HG03457 (cell line): ENCODE measurements around the gene DMPK.

ENCODE experiments used
- ATAC-seq: cut with Tn5 transposase; IDR thresholded peaks from one replicate; pipeline ENCODE4 v1.9.1; 2021; ENCODE audit warnings: moderate number of reproducible peaks; ENCODE audit not compliant: unreplicated experiment

DMPK gene

DNA sequence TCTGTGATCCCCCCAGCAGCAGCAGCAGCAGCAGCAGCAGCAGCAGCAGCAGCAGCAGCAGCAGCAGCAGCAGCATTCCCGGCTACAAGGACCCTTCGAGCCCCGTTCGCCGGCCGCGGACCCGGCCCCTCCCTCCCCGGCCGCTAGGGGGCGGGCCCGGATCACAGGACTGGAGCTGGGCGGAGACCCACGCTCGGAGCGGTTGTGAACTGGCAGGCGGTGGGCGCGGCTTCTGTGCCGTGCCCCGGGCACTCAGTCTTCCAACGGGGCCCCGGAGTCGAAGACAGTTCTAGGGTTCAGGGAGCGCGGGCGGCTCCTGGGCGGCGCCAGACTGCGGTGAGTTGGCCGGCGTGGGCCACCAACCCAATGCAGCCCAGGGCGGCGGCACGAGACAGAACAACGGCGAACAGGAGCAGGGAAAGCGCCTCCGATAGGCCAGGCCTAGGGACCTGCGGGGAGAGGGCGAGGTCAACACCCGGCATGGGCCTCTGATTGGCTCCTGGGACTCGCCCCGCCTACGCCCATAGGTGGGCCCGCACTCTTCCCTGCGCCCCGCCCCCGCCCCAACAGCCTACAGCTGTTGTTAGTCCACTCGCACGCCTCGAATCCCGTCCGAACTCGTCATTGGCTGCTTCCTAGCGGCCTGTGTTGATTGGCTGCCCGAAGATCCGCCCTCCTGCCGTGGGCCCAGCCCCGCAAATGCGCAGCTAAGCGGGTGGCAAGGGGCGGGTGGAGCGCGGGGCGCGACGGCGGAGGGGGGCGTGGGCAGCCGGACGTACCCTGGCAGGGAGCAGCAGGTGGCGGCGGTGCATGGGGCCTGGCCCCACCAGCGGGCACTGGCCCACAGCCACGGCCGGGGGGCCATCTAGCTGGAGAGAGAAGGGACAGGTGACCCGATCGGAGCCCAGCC, 11.8 kb downstream of the DMPK start:
- peak; percentile 31 for ATAC-seq

DNA sequence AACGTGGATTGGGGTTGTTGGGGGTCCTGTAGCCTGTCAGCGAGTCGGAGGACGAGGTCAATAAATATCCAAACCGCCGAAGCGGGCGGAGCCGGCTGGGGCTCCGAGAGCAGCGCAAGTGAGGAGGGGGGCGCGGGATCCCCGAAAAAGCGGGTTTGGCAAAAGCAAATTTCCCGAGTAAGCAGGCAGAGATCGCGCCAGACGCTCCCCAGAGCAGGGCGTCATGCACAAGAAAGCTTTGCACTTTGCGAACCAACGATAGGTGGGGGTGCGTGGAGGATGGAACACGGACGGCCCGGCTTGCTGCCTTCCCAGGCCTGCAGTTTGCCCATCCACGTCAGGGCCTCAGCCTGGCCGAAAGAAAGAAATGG, 12.5 kb downstream of the DMPK start:
- no peak for ATAC-seq

DNA sequence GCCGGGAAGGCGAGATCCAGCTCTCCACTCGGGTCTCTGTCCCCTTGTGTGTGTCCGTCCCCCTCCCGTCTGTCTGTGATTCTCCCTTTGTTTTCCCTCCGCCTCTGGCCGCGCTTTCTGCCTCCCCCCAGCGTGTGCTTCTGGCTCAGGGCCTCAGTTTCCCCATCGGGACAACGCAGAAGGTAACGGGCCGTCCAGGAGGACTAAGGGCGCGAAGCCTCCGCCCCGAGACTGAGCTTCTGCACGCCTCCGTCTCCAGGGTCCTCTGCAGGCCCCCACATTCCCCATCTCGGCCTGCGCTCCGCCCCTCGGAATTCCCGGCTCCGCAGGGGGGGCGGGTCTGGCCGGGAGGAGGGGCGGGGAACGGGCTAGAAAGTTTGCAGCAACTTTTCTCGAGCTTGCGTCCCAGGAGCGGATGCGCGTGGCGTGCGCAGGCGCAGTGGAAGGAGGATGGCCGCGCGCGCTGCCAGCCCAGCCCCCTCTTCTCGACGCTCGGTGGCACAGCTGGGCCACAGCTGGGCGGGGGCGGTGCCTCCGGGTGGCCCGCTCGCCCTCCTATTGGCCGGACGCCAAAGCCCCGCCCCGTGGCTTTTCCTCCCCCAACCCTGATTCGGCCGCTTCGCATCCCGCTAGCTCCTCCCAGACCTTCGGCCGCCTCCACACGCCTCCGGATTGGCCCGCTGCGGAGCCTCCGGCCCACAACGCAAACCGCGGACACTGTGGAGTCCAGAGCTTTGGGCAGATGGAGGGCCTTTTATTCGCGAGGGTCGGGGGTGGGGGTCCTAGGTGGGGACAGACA, 13.1 kb downstream of the DMPK start, which contains the start of gene SIX5:
SIX5 (minus strand) TSS at position 269 of the 799 bp plus-strand sequence. CDS start 408 bp downstream, outside the sequence.
- peak; percentile 46 for ATAC-seq

DNA sequence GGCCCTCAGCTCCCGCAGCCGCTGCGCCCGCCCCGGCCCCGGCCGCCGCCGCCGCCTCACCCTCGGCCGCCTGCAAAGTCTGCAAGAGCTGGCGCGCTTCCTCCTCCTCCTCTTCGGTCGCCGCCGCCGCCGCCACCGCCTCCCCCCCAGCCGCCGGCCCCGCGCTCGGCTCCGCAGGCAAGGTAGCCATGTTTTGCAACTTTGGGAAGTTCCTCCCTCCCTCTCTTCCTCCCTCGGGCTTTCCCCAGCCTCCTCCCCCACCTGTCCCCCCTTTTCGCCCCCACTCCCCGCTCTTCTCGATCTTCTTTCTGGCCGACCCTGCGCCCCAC, 13.7 kb downstream of the DMPK start:
- ATAC-seq: no peak

DNA sequence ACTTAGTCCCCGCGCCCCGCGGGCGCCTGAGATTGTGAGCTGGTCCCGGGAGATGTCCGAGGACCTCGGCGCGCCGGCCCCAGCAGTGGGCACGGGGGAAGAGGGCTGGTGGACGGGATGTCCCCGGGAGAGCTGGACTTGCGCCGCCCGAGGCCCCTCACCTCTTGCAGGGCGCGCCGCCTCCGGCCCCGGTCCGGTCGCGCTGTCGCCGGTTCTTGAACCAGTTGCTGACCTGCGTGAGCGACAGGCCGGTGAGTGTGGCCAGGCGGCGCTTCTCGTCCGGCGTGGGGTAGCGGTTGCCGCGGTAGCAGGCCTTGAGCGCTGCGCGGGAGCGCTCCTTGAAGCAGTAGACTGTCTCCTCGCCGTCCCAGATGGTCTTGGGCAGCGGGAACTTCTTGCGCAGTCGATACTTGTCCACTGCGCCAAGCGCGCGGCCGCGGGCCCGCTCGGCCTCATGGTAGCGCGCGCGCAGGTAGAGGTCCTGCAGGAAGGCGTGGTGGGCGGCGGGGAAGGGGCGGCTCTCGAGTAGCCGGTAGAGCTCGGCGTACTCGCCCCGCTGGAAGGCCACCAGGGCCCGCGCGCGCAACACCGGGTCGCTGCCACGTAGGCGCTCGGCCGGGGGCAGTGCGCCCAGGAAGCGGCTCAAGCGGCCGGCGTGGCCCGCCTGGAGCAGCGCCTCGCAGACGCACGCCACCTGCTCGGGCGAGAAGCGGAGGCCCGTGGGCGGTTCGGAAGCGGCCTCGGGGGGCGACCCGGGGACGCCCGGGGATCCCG, 14.2 kb downstream of the DMPK start:
- no peak for ATAC-seq

DNA sequence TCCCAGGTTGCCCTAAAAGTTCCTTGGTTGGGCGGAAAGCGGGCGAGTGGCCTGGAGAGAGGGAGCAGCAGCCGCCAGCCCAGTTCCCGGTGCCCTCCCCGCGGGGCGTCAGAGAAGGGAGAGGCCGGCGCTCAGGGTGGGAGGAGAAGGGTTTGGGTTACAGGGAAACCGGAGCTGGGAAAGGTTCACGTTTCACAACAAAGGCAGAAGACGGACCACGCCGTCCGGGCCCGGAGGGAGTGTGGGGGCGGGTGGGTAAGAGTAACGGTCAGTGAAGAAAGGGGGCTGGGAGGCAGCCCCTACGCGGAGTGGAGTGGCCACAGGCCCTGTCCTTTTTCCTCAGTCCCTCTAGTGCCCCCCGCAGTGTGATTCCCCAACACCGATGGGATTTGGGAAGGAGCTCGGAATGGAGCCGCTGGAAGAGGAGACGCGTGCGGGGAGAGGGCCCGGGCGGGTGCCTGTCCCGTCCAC, 14.8 kb downstream of the DMPK start:
- ATAC-seq: no peak

DNA sequence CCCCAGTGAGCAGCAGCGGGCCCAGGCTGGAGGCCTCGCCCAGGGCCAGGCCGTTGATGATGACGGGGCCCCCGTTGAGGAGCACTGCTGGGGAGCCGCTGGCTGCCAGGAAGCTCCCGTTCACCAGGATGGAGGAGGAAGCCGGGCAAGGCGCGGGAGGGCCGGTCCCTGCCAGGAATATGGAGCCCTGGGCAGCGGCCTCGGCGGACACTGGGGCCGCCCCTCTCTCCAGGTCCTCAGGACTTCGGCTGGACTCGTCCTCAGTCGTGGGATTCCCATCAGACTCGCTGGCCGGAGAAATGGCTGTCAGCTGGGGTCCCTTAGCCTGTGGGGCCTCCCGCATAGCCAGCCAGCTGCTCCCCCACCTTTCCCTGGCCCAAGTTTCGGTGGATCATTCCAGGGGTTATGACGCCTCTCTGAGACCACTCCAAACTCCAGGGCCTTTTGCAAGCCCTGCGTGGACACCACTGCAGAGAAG, 15.4 kb downstream of the DMPK start:
- ATAC-seq: no peak

DNA sequence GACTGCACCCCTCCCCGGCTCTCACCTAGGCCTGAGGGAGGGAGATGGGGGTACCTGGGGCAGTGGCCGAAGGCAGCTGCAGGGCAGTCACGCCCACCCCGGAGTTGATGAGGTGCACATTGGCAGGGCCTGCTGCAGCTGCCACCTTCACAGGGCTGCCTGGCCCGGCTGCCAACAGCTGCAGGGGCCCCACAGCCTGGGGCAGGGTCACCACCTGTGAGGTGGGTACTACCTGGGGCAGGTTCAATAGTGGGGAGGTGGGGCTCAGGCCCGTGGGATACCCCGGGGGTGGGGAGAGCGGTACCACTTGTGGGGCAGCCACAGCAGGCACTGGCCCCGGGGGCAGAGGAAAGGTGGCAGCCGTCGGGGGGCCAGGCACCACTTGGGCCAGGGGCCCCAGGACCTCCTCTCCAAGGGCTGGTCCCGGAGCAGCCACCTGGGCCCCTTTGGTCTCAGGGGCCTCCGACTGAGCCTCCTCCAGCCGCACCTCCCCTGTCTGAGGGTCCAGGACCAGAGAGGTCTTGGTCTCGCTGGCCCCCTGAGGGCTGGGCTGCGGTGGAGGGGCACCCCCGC, 15.9 kb downstream of the DMPK start:
- no peak for ATAC-seq

DNA sequence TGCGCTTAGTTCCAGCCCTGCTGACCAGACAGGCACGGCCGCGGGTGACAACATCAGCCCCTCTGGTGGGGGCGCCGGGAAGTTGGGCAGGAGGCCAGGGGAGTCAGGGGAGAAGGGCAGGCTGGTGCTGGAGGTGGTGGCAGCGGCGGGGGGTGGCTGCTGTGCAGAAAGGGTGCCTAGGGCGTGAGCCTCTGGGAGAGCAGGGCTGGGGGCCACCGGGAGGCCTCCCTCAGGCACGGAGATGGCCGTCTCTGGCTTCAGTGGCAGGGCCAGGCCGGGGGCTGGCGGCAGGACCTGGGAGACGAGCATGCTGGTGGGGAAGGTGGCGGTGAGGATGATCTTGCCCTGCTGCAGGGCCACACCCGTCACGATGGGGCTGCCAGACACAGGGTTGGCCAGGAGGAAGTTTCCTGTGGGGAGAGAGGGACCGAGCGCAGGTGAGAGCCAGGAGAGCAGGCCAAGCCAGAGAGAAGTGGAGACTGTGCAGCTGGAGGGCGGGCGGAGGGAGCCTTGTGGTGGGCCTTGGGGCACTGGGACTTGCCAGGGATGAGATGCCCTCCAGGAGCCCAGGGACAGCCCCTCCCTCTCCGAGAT, 16.5 kb downstream of the DMPK start:
- ATAC-seq: no peak

DNA sequence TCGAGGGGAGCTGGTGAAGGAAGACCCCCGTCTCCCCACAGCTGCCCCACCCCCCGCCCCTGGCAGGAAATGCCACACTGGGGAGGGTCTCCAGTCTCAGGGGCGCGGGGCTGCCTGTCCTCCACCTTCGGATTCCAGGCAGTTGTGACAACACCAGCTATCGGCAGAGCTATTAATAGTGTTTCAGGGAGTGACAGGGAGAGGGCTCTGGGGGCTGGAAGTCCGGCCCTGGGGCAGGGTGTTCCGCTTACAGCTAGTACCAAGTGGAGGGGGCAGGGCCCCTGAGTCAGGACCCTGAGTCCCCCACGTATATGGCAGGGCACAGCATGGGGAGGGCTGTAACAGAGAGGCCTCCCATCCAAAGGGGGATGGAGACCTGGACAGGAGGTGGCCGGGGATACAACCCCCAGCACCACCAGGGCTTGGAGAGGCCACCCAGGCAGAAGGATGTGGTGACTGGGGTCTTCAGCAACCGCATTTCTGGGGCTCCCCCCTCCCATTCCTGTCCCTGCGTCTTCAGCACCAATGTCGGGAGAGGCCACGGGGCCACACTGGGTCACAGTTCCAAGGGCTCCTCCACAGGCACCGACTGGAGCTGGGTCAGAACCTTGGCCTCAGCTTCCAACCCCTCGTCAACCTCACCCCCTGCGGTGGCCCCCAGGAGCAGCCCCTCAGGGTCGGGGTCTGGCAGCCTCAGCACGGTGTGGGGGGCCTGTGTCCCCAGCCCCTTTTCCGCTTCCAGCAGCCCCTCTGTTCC, 17.2 kb downstream of the DMPK start:
- ATAC-seq: no peak

DNA sequence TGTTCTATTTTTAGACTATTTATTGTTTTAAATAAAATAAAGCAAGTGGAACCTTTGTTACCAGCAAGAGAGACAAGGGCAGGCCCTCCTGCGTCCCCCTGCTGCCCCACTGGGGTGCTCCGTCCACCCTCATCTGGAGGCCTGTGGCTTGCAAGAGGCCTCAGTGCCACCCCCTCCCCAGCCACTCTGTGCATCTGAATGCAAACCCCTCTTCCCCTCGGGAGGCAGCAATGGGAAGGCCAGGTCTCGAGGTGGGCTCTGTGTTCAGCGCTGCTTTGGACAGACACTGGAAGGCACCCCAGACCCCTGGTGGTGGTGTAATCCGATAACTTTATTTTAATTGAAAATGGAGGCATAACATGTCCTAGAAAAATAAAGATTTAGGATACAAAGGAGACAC, 17.8 kb downstream of the DMPK start:
- no peak for ATAC-seq

DNA sequence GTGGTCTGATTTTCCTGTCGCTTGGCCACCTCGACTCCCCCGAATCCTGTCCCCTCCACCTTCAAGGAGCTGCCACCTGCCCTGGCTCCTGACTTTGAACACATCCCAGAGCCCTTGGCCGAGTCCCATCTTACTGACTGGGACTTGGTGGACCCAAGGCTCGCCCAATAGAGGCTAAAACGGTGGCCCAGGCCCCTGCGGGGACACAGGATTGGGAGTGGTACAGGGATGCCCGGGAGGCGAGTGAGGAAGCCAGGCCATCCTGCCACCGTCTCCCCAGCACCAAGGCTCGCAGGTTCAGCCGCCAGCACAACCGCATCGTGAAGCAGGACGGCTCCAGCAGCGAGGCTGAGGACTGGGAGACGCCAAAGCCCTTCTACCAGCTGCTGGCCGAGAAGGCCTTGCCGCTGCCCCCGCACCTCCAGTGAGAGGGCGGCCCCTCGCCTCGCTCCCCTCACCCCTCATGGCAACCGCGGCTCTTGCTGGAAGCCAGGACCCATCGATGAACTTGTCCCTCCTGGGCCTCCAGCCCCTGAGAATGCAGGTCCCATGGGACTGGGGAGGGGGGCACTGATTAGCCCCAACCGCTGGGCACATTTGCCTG, 18.5 kb downstream of the DMPK start:
- no peak for ATAC-seq

DNA sequence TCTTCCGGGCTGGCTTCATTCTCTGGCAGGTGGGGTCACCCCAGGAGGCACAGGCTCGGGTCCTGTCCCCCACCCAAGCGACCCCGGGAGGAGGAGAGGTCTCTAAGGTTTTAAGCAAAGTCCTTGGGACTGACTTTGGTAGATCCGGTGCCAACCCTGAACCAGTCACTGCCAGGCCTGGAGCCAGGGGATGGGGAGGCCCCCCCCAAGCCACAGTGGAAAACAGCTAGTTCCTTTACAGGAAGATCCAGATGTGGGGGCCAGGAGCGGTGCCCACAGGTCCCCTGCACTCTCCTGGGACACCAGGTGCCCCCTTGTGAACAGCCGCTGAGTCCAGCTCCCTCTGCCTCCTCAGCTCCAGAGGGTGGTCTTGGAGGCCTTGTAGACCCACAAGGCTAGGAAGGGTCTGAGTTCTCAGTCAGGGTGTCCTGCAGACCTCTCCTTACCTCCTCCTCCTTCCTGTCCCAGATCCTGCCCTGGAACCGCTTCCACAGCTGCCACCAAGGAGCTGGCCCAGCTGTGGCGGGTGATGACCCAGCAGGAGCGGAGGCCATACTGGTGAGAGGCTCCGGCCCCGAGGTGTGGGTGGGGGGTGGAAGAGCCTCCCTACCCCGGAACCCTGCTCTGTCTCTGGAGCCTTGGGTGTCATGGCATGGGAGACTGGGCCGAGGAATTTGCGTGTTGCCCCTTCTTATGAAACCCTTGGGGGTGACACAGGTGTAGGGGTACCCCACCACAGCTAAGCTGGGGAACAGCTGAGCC, 19.2 kb downstream of the DMPK start:
- ATAC-seq: no peak

DNA sequence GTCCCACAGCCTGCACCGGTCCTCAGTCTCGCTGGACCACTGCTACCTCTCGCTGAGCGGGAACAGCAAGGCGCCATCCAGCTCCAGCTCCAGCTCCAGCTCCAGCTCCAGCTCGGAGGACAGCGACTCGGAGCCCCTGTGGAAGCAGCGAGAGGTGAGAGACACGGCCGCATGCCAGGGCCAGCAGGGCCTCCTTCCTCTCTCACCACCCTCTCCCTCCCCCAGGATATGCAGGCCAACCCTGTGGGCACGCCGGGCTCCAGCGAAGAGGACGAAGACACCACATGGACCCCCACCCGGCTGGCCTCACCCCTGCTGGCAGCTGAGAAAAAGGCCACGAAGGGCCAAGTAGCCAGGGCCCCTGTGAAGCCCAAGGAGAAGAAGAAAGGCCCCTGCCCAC, 20.6 kb downstream of the DMPK start:
- no peak for ATAC-seq

DNA sequence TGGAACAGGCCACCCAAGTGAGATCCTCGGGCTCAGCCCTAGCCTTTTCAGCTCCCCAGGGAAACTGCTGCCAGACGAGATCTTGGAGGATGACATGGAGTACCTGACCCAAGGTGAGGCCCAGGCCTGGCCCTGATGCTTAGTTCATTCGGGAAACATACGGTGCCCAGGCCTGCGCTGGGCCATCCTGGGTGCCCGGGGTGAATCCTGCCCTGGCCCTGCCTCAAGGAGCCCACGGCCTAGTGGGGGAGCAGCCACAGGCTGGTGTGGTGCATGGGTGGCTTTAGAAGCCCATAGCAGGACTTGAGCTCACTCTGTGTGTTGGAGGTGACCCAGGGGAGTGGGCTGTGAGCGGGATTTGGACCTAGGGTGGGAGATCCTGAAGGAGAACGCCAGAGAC, 23.4 kb downstream of the DMPK start:
- ATAC-seq: no peak

DNA sequence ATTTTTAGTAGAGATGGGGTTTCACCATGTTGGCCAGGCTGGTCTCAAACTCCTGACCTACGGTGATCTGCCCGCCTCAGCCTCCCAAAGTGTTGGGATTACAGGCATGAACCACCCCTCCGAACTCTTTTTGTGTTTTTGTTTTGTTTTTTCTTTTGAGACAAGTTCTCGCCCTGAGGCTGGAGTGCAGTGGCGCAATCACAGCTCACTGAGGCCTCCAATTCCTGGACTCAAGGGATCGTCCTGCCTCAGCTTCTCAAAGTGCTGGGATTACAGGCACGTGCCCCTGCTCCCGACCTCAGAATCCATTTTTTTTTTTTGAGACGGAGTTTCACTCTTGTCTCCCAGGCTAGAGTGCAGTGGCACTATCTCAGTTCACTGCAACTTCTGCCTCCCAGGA, 24.6 kb downstream of the DMPK start:
- no peak for ATAC-seq

DNA sequence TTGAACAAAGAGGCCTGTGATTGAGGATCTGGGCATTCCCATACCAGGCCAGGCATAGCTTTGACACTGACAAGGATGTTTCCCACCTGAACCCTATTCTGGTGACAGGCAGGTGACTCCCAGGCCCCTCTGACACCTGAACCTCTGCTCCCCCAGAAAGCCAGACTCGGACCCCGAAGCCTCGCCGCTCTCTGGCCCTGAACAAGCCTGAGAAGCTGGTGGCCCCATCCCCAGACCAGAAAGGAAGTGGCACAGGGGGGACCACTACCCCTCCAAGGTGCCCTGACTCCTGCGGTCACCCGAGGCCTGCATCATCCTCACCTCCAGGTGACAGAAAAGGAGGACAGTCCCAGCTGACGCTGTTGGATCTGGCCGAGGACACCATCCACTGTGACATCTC, 28.0 kb downstream of the DMPK start:
- ATAC-seq: no peak

DNA sequence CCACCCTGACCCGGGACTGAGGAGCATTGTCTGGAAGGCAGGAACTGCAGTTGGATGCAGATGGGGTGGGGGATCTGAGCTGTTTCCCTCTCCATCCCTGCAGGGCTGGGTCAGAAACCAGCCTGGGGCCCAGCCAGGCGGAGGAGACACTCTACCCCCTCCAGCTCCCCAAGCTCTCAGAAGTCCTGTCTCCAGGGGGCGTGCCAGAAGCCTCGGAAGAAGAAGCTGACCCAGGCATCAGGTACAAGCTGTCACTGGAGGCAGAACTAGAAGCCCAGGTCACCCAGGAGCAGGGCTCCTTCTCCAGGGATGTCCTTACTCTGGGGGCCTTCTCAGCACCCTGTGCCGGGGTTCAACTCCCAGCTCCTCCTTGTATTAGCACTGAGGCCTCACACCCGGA, 28.7 kb downstream of the DMPK start:
- ATAC-seq: no peak

DNA sequence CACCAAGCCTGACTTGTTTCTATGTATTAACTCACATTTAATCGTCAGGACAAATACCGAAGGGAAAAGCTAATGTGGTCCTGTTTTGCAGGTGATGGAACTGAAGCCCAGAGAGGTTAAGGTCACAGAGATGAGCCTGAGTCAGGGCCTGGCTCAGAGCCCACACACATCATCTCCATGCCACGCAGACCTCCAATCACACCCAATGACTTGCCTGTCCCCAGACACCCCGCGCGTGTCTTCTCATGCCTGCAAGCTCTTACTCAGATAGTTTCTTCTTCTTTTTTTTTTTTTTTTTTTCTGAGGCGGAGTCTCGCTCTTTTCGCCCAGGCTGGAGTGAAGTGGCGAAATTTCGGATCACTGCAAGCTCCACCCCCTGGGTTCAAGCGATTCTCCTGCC, 29.7 kb downstream of the DMPK start:
- ATAC-seq: no peak
